Upper lobe of right lung (tissue), 1 donor: Measurements from ENCODE around the gene STK32B. TPM values are rescaled to one million over a fixed set of nuclear protein-coding genes. Genes with fewer than 3 reads are reported as not detected.
"Not testable (repeated sequence)": the region's sequence is repeated elsewhere in the genome, so short reads cannot be mapped to it uniquely, and the experiment has no call there.

ENCODE experiments used
- ATAC-seq: fragments of 200-7000 bp; cut with Tn5 transposase; one replicate; pipeline ENCODE4 v1.9.1; 2020; ENCODE audit warnings: mild to moderate bottlenecking, moderate library complexity
- DNase-seq: peaks from one replicate; pipeline ENCODE4 v3.0.0-alpha.2; 2020
- H3K27ac ChIP-seq: fragments of 200-600 bp; one replicate; pipeline ENCODE4 v1.8.0; 2022
- H3K27me3 ChIP-seq: fragments of 200-600 bp; one replicate; pipeline ENCODE4 v1.8.0; 2022; ENCODE audit warnings: mild to moderate bottlenecking
- H3K36me3 ChIP-seq: fragments of 200-600 bp; one replicate; pipeline ENCODE4 v1.8.0; 2022
- H3K4me1 ChIP-seq: fragments of 200-600 bp; one replicate; pipeline ENCODE4 v1.8.0; 2022
- H3K4me3 ChIP-seq: fragments of 200-600 bp; one replicate; pipeline ENCODE4 v1.8.0; 2022; ENCODE audit warnings: mild to moderate bottlenecking
- H3K9me3 ChIP-seq: fragments of 200-600 bp; one replicate; pipeline ENCODE4 v1.8.0; 2022
- CTCF ChIP-seq: fragments of 200-600 bp; IDR thresholded peaks from one replicate; pipeline ENCODE4 v1.8.0; 2022; ENCODE audit warnings: antibody characterized with exemption
- intact Hi-C: fragments of 100-400 bp; cut with DNase I; formaldehyde crosslinking; loops from one replicate; pipeline ENCODE4 v1.11.0; 2022
- total RNA-seq: library from RNA; stranded (reverse); fragmentation: NEBNext Ultra II Directional; extraction: Animal tissue kit (Norgen Biotek cat#: 25700); gene quantifications from one replicate; pipeline ENCODE4 v1.2.1, GENCODE V29; 2021
- donor health status: DM: no; HTN: yes; CAD: no; lungs with severe emphysema.

The STK32B gene
- total RNA-seq, 1 donor from 2014 or later, result 2.8 TPM

GRCh38 chr4:5283837-5284236 lies 232.6 kb downstream of the STK32B start:
- H3K36me3 ChIP-seq, result no peaks in the 10 kb centered on the region
- no peaks in the 10 kb centered on the region for H3K27me3 ChIP-seq
- DNase-seq (no peak), ATAC-seq (no peak)
- H3K27ac ChIP-seq, result no peak overlapping the region
- H3K9me3 ChIP-seq, result no peaks in the 10 kb centered on the region
- no peak for TF ChIP-seq CTCF
- no peaks in the 10 kb centered on the region for H3K4me1 ChIP-seq
- intact Hi-C loops, result no loop called here
- no peak overlapping the region for H3K4me3 ChIP-seq

- DNase-seq (no peak), ATAC-seq (no peak)
- H3K36me3 ChIP-seq, result no peaks in the 10 kb centered on the region
- no peak overlapping the region for H3K4me3 ChIP-seq
- H3K27me3 ChIP-seq, result no peaks in the 10 kb centered on the region
- intact Hi-C loops, result no loop called here
- no peak overlapping the region for H3K27ac ChIP-seq
- H3K4me1 ChIP-seq, result no peaks in the 10 kb centered on the region
- TF ChIP-seq CTCF, result no peak
- H3K9me3 ChIP-seq, result no peaks in the 10 kb centered on the region
Observed at GRCh38 chr4:5284517-5284916, 233.2 kb downstream of the STK32B start.

DNA sequence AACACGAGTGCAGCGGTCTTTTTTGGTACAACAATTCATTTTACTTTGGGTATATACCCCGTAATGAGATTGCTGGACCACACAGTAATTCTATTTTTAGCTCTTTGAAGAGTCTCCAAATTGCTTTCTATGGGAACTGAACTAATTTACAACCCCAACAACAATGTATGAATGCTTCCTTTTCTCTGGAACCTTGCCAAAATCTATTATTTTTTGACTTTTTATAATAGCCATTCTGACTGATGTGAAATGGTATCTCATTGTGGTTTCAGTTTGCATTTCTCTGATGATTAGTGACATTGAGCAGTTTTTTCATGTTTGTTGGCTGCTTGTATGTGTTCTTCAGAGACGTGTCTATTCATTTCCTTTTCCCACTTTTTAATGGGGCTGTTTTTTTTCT lies 240.8 kb downstream of the STK32B start:
- H3K27me3 ChIP-seq, result no peaks in the 10 kb centered on the region
- no peak for ATAC-seq
- intact Hi-C loops, result no loop called here

DNA sequence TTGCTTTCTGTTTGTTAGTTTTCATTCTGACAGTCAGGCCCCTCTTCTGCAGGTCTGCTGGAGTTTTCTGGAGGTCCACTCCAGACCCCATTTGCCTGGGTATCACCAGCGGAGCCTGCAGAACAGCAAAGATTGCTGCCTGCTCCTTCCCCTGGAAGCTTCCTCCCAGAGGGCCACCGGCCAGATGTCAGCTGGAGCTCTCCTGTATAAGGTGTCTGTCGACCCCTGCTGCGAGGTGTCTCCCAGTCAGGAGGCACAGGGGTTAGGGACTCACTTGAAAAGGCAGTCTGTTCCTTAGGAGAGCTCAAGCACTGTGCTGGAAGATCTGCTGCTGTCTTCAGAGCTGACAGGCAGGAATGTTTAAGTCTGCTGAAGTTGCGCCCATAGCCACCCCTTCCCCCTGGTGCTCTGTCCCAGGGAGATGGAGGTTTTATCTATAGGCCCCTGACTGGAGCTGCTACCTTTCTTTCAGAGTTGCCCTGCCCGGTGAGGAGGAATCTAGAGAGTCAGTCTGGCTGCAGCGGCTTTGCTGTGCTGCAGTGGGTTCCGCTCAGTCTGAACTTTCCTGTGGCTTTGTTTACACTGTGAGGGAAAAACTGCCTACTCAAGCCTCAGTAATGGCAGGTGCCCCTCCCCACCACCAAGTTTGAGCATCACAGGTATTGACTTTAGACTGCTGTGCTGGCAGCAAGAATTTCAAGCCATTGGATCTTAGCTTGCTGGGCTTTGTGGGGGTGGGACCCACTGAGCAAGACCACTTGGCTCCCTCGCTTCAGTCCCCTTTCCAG lies 246.9 kb downstream of the STK32B start:
- ATAC-seq, intact Hi-C loops, H3K36me3 ChIP-seq, H3K4me3 ChIP-seq, H3K27me3 ChIP-seq, H3K4me1 ChIP-seq, DNase-seq, H3K9me3 ChIP-seq, H3K27ac ChIP-seq: not testable (repeated sequence)

More for the DNA sequence above, 240.8 kb downstream of the STK32B start:
- TF ChIP-seq CTCF, result no peak
- H3K27ac ChIP-seq, result no peak overlapping the region
- no peaks in the 10 kb centered on the region for H3K9me3 ChIP-seq
- DNase-seq, result no peak
- no peak overlapping the region for H3K4me3 ChIP-seq
- H3K36me3 ChIP-seq, result no peaks in the 10 kb centered on the region
- H3K4me1 ChIP-seq, result no peaks in the 10 kb centered on the region

- H3K27ac ChIP-seq, result no peak overlapping the region
- no peaks in the 10 kb centered on the region for H3K36me3 ChIP-seq
- H3K9me3 ChIP-seq, result no peaks in the 10 kb centered on the region
- ATAC-seq (no peak), DNase-seq (no peak)
- intact Hi-C loops, result no loop called here
- no peaks in the 10 kb centered on the region for H3K27me3 ChIP-seq
- no peak overlapping the region for H3K4me3 ChIP-seq
- H3K4me1 ChIP-seq, result no peaks in the 10 kb centered on the region
- no peak for TF ChIP-seq CTCF
Observed at GRCh38 chr4:5300283-5300682, 249.0 kb downstream of the STK32B start.

- no peak for ATAC-seq
- H3K27ac ChIP-seq, result no peak overlapping the region
- H3K4me3 ChIP-seq, result no peak overlapping the region
- intact Hi-C loops, result no loop called here
- H3K4me1 ChIP-seq, result no peaks in the 10 kb centered on the region
- no peaks in the 10 kb centered on the region for H3K36me3 ChIP-seq
- H3K27me3 ChIP-seq, result no peaks in the 10 kb centered on the region
- no peak for DNase-seq
- no peaks in the 10 kb centered on the region for H3K9me3 ChIP-seq
- no peak for TF ChIP-seq CTCF
Observed at GRCh38 chr4:5307928-5308327, 256.6 kb downstream of the STK32B start.
